HL-60 (cell line): ENCODE measurements around the gene PRSS33.

Experiments
- GABPA ChIP-seq: IDR thresholded peaks from 2 replicates; pipeline ENCODE4 v1.6.1; 2012; ENCODE audit warnings: low read depth
- REST ChIP-seq: IDR thresholded peaks from 2 replicates; pipeline ENCODE4 v1.6.1; 2012; ENCODE audit warnings: low read depth; ENCODE audit not compliant: insufficient replicate concordance
- TF ChIP-seq, protein P1 (sequence below): IDR thresholded peaks from one replicate; pipeline ENCODE4 v1.5.1; 2011; ENCODE audit warnings: low read length, control low read depth, inconsistent platforms; ENCODE audit not compliant: insufficient read depth

DNA sequence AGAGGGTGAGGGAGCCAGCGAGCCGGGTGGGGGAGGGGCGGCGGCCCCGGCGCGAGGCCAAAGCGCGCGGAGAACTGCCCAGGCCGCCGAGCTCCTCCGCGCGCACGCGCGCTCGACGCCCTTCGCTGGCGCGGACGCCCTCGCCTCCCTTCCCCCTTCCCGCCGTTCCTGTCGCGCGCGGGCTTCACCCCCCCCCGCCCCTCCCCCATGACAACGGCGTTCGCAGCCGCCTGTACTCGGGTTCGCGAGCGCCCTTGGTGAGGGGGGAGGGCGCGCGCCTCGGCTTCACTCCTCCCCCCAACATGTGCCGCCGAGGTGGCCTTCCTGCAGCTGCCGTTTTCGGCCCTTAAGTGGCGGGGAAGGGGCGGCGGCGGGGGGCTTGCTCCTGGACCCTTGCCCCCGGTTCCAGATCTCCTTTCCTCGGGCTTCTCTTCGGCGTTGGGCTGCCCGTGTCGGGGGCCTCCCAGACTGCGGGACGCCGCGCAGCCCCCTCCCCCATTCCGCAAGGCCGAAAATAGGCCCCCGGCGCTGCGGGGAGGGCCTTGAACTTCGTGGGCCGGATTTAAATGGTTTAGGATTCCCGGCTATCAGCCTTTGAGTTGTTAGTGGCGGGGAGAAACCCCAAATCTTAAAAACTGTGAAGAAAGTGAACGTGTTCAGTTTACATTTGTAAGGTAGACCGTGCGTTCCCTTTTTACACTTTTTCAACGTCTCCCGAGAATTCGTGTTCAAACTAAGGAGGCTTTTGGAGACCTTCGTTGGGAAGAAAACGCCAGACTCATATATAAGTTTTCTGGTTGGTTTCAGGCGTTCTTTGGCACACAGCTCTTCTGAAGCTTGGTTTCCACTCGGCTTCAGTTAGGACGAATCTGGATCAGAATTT lies 34.3 kb downstream of the PRSS33 start:
- TF ChIP-seq, protein P1, sequence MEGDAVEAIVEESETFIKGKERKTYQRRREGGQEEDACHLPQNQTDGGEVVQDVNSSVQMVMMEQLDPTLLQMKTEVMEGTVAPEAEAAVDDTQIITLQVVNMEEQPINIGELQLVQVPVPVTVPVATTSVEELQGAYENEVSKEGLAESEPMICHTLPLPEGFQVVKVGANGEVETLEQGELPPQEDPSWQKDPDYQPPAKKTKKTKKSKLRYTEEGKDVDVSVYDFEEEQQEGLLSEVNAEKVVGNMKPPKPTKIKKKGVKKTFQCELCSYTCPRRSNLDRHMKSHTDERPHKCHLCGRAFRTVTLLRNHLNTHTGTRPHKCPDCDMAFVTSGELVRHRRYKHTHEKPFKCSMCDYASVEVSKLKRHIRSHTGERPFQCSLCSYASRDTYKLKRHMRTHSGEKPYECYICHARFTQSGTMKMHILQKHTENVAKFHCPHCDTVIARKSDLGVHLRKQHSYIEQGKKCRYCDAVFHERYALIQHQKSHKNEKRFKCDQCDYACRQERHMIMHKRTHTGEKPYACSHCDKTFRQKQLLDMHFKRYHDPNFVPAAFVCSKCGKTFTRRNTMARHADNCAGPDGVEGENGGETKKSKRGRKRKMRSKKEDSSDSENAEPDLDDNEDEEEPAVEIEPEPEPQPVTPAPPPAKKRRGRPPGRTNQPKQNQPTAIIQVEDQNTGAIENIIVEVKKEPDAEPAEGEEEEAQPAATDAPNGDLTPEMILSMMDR, result no peak
- TF ChIP-seq REST (no peak), GABPA (no peak)
